GM19452 (cell line): Measurements from ENCODE around the gene LRRC7.

Experiments
- ATAC-seq: cut with Tn5 transposase; IDR thresholded peaks from one replicate; pipeline ENCODE4 v1.9.1; 2021; ENCODE audit not compliant: unreplicated experiment

The LRRC7 gene

GRCh38 chr1:70156529-70157120 lies 588.9 kb downstream of the LRRC7 start:
- no peak for ATAC-seq

DNA sequence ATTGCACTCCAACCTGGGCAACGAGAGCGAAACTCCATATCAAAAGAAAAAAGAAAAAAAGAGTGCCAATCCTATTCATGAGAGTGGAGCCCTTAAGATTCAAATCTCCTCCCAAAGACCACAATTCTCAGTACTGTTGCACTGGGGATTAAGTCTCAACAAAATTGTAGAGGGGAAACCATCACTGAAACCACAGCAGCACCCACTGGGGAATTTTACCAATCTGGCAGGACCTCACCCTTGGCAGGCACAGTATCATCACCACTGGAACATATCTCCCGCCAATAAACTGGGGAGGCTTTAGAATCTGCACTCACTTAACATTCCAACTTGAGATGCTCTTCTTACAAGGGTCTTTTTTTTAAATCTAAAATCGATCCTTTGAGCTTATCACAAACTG lies 596.6 kb downstream of the LRRC7 start:
- no peak for ATAC-seq

GRCh38 chr1:70168283-70168682 lies 600.6 kb downstream of the LRRC7 start:
- no peak for ATAC-seq

DNA sequence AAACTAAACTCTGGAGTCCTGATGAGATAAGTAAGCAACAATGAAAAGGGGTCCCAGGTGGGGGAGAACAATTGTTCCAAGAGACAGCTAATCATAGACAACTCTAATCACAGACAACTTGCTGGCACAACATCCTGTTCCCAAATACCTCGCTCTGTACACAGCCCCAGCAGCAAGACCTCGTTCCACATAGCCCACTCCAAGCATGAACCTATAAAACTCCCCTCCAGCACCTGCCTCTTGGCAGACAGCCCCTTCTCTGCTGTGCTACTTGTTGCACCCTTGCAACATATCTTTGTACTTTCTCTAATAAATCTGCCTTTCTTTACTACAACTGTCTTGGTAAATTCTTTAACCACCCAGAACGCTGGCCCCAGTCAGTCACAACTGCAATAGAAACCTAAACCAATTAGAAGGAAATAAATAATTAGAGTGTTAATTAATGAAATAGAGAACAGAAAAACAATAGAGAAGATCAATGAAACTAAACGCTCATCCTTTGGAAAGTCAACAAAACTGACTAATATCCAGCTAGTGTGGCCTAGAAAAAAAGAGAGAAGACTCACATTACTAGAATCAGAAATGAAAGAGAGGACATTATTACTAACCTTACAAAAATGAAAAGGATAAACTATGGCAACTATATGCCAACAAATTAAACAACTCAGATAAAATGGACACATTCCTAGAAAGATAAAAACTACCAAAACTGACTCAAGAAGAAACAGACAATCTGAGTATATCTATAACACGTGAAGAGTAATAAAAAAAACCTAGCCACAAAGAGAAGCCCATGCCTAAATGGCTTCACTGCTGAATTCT lies 601.5 kb downstream of the LRRC7 start:
- ATAC-seq: no peak

GRCh38 chr1:70171512-70171911 lies 603.8 kb downstream of the LRRC7 start:
- no peak for ATAC-seq
